ENCODE measurements around the gene C5AR2.
A peak's percentile ranks its signal among the peaks of the same experiment; 100 is the strongest.
"Not testable (repeated sequence)": the region's sequence is repeated elsewhere in the genome, so short reads cannot be mapped to it uniquely, and the experiment has no call there.

The C5AR2 gene

GRCh38 chr19:47331931-47332547 lies at the start of gene C5AR2:
Gene C5AR2, plus strand, starts transcription at chr19:47332175. Its CDS starts 8,625 bp downstream, at chr19:47340800.
- Mint-ChIP-seq H3K36me3 (ENCODE audit: low read depth) (no peaks in the 10 kb centered on the region), H3K9me3 (no peaks in the 10 kb centered on the region), H3K4me3 (no peak within 1 kb of the TSS), H3K27me3 (ENCODE audit: low read depth, poor library complexity) (peaks cover 16% of the 10 kb centered on the region), H3K4me1 (peaks cover 5% of the 10 kb centered on the region), H3K27ac (peak within 1 kb of the TSS; percentile 57)
- TF ChIP-seq, protein P1, sequence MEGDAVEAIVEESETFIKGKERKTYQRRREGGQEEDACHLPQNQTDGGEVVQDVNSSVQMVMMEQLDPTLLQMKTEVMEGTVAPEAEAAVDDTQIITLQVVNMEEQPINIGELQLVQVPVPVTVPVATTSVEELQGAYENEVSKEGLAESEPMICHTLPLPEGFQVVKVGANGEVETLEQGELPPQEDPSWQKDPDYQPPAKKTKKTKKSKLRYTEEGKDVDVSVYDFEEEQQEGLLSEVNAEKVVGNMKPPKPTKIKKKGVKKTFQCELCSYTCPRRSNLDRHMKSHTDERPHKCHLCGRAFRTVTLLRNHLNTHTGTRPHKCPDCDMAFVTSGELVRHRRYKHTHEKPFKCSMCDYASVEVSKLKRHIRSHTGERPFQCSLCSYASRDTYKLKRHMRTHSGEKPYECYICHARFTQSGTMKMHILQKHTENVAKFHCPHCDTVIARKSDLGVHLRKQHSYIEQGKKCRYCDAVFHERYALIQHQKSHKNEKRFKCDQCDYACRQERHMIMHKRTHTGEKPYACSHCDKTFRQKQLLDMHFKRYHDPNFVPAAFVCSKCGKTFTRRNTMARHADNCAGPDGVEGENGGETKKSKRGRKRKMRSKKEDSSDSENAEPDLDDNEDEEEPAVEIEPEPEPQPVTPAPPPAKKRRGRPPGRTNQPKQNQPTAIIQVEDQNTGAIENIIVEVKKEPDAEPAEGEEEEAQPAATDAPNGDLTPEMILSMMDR (IDR thresholded peaks at IDR 0.05): no peak
- DNase-seq: no peak

DNA sequence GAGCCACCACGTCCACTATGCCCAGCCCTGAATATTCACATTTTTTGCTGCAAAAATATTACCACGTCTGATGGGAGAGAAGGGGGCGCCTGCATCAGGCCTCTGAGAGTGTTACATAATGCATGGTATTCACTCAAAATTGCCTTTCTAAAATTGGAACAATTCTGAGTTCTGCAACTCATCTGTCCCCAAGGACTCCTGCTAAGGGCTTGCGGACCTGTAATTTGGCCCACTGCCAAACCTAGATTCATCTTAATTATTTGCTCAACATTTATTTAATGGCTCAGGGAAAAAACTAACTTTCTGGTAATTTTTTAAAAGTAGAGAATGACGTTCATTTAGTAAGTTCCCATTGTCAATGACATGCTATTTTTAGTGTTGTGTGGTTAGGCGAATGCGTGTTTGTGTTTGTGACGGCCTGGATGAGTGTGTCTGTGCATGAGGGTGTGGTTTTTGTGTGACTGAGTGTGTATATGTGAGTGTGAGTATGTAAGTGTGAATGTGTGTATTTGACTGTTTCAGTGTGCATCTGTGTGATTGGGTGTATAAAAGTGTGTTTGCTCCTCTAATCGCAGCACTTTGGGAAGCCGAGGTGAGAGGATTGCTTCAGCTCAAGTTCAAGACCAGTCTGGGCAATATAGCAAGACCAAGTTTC lies 48.4 kb upstream of the C5AR2 start:
- Mint-ChIP-seq H3K4me3 (no peak overlapping the region), H3K27ac (no peak overlapping the region), H3K36me3 (ENCODE audit: low read depth) (no peaks in the 10 kb centered on the region)

DNA sequence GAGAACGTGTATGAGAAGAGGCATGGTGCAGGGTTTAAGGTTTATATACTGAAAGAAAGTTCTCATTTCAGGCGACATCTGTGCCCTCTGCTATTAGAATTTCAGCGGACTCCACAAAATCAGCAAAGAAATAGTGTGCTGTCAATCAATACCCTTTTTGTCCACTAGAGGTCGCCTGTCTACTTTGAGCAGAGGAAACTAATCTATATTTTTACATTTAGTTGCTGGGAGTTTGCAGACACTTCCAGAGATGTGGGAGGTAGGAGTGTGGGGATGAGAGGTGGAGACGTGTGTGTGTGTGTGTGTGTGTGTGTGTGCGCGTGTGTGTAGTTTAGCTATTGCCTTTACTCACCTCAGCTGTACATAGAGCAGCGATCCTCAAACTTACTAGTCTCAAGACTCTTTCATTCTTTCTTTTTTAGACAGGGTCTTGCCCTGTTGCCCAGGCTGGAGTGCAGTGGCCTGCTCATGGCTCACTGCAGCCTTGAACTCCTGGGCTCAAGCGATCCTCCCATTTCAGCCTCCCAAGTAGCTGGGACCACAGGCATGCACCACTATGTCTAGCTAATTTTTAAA lies 47.6 kb upstream of the C5AR2 start:
- H3K9me3 Mint-ChIP-seq: peaks cover 6% of the 10 kb centered on the region
- no peak overlapping the region for H3K4me3 Mint-ChIP-seq
- TF ChIP-seq, protein P1 (IDR thresholded peaks at IDR 0.05): peak; percentile 79
- no peaks in the 10 kb centered on the region for H3K36me3 Mint-ChIP-seq (ENCODE audit: low read depth)
- peak; percentile 57 for DNase-seq
- H3K4me1 Mint-ChIP-seq: peaks cover 16% of the 10 kb centered on the region
- peaks cover 2% of the 10 kb centered on the region for H3K27me3 Mint-ChIP-seq (ENCODE audit: low read depth, poor library complexity)
- H3K27ac Mint-ChIP-seq: no peak overlapping the region

More for the DNA sequence above, 48.4 kb upstream of the C5AR2 start:
- Mint-ChIP-seq H3K27me3 (ENCODE audit: low read depth, poor library complexity) (peaks cover 2% of the 10 kb centered on the region), H3K4me1 (peaks cover 7% of the 10 kb centered on the region), H3K9me3 (peaks cover 3% of the 10 kb centered on the region)
- DNase-seq: no peak
- TF ChIP-seq, protein P1 (IDR thresholded peaks at IDR 0.05): no peak

DNA sequence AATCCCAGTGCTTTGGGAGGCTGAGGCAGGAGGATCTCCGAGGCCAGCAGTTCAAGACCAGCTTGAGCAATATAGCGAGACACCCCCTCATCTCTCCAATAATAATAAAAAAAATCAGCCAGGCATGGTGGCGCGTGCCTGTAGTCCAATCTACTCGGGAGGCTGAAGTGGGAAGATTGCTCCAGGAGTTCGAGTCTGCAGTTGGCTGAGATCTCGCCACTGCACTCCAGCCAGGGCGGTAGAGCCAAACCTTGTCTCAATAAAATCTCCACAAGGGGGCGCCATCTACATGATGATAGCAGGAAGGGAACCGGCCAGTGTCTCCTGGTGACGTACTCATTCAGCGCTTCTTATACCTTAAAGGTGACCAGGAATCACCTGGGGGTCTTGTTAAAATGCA lies 35.9 kb upstream of the C5AR2 start:
- peak; percentile 81 for DNase-seq
- H3K27ac Mint-ChIP-seq: no peak overlapping the region
- H3K9me3 Mint-ChIP-seq: no peaks in the 10 kb centered on the region
- peaks cover 8% of the 10 kb centered on the region for H3K4me1 Mint-ChIP-seq
- H3K36me3 Mint-ChIP-seq (ENCODE audit: low read depth): peaks cover 5% of the 10 kb centered on the region
- no peak overlapping the region for H3K4me3 Mint-ChIP-seq
- TF ChIP-seq, protein P1 (IDR thresholded peaks at IDR 0.05): peak; percentile 82
- H3K27me3 Mint-ChIP-seq (ENCODE audit: low read depth, poor library complexity): peaks cover 7% of the 10 kb centered on the region

DNA sequence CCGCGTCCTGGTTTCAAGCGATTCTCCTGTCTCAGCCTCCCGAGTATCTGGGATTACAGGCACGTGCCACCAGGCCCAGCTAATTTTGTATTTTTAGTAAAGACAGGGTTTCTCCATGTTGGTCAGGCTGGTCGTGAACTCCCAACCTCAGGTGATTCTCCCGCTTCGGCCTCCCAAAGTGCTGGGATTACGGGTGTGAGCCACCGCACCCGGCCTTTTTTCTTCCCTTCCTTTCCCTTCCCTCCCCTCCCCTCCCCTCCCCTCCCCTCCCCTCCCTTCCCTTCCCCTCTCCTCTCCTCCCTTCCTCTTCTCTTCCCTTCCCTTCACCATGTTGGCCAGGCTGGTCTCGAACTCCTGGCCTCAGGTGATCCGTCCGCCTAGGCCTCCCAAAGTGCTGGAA lies 31.1 kb upstream of the C5AR2 start:
- H3K36me3 Mint-ChIP-seq (ENCODE audit: low read depth); H3K4me3 Mint-ChIP-seq; H3K9me3 Mint-ChIP-seq; H3K4me1 Mint-ChIP-seq; H3K27ac Mint-ChIP-seq; DNase-seq: not testable (repeated sequence)
- H3K27me3 Mint-ChIP-seq (ENCODE audit: low read depth, poor library complexity): peaks cover 19% of the 10 kb centered on the region

DNA sequence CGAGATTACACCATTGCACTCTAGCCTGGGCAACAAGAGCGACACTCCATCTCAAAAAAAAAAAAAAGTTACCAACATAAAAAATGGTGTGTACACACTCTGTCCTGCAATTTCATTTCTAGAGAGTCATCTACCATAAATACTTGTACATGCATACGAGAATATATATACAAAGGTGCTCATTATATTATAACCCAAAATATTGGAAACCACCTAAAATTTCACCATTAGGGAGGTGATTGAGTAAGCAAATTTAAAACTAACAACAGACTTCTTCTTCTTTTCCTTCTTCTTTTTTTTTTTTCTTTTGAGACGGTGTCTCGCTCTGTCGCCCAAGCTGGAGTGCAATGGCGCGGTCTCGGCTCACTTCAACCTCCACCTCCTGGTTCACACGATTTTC lies 29.7 kb upstream of the C5AR2 start:
- H3K9me3 Mint-ChIP-seq: no peaks in the 10 kb centered on the region

More for the DNA sequence above, 29.7 kb upstream of the C5AR2 start:
- TF ChIP-seq, protein P1 (IDR thresholded peaks at IDR 0.05): no peak
- Mint-ChIP-seq H3K4me3 (no peak overlapping the region), H3K27ac (no peak overlapping the region), H3K4me1 (no peaks in the 10 kb centered on the region), H3K27me3 (ENCODE audit: low read depth, poor library complexity) (peaks cover 19% of the 10 kb centered on the region), H3K36me3 (ENCODE audit: low read depth) (no peaks in the 10 kb centered on the region)
- DNase-seq: no peak

Data from nephron progenitor cell (in vitro differentiated cells).